GM15510 (cell line): ENCODE results near the gene OXER1.

ENCODE experiments used
- POLR2A ChIP-seq: IDR thresholded peaks from 3 replicates; pipeline ENCODE4 v1.6.1; 2011; ENCODE audit warnings: borderline replicate concordance; ENCODE audit not compliant: insufficient read length; ENCODE audit errors: extremely low read depth

OXER1 gene

DNA sequence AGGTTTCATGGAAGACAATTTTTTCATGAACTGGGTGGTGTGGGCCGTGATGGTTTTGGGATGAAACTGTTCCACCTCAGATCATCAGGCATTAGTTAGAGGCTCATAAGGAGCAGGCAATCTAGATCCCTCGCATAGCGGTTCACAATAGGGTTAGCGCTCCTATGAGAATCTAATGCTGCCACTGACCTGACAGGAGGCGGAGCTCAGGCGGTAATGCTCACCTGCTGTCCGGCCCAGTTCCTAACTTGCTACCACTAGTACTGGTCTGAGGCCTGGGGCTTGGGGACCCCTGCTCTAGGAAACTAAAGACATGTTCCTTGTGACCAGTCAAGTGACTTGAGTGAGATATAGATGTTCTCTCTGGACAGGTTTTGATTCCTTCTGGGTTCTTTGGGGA, 49.2 kb downstream of the OXER1 start:
- TF ChIP-seq POLR2A = no peak

DNA sequence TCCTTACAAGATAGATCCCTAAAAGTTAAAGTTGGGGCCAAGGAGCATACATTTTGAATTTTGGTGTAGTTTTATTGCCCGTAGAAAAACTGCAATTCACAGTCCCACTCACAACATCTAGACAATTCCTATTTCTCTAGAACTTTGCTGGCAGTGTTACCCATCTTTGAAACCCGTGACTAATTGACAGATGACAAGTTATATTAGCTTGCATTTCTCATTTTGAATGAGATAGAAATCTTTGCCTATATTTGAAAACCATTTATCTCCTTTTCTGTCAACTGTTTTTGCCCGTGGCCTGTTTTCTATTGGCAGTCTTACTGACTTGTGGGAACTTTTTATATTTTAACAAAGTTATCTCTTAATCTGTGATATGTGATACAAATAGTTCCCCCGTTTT, 50.0 kb downstream of the OXER1 start:
- TF ChIP-seq POLR2A = no peak

DNA sequence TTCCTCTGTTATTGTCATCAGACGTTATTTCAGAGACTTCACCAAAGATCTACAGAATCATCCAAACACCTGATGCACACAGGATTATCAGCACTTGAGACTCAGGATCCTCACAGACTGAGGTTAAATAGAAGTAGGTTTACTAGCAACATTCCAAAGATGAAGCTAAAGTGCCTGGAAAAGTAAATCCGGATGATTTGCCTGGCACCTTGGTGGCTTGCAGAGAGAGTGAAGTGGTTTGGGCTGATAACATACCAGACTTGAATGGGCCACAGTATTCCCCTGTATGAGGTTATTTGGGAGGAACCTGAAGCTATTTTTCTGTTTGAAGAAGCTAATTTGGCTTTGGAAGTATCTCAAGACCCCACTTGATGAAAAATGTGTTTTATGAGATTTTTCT, 51.0 kb downstream of the OXER1 start:
- no peak for TF ChIP-seq POLR2A
